ENCODE measurements around the gene PROSER2. TPM values are rescaled to one million over a fixed set of nuclear protein-coding genes. Genes with fewer than 3 reads are reported as not detected.

Gene PROSER2
- total and polyA plus RNA-seq, 2 of the 13 experiments (the other 11 are each of a cell fraction or from before 2014, with no cell fraction given) = 6.9 to 7.7 TPM

DNA sequence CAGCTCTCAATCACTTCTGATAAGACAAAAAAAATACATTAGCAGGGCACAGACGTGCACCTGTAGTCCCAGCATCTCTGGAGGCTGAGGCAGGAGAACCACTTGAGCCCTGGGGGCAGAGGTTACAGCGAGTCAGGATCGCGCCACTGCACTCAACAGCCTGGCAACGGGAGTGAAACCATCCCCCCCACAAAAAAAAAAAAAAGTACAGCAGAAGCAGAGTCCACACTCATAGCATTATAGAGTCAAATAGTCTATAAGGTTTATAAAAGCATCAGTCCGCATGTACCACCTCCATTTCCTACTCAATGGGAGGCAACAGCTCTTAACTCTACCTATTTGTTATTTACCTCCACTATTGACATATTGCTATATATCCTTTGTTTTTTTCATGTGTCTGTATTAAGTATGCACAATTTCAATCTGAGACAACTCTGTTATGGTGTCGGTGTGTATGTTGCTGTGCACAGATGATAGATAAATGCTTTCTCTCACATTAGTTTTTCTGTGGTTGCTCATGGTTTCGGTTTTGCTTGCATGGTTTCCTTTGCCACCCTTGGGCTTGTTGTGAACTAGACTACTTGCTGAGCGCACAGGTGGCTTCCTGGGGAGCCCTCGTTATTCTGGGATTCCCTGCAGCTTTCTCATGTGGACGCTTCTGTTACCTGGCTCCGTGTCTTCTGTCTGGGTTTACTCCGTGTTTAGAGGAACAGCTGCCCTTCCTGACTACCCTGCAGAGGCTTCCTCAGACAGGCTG is 40.4 kb downstream of the PROSER2 start:
- no TSS peak for BruUV-seq (replicated peaks)
- DNase-seq (ENCODE audit: low spot score) (no peak), FAIRE-seq (no peak), ATAC-seq (no peak)
- POLR2A ChIA-PET = interaction anchor here (0.7 kb wide), 1 partner anchor 12 kb away, joined by 3 read pairs; no protein-coding TSS in a partner anchor
- no peaks in the 10 kb centered on the region for H3K4me1 ChIP-seq (ENCODE audit: insufficient read depth, low read length)
- in situ Hi-C loops (cut with HindIII; ENCODE audit: extremely low pct_ligation_motif_present, low pct_unique_long_range_greater_than_20kb) (no loop called here), intact Hi-C loops (cut with micrococcal nuclease; ENCODE audit: unreplicated experiment) (no loop called here)
- H3K9ac ChIP-seq (ENCODE audit: insufficient read depth, low read depth, low read length) = no peak overlapping the region
- no peak overlapping the region for H2AFZ ChIP-seq (ENCODE audit: low read length)
- H3K4me2 ChIP-seq (ENCODE audit: low read depth, low read length) = no peak overlapping the region
- H3K4me3 ChIP-seq (replicated peaks in 1 of 3; ENCODE audit: insufficient read depth in 1 of 3, low read depth in 2 of 3, low read length in 3 of 3) = no peak overlapping the region
- H3K9me3 ChIP-seq (ENCODE audit: low read length) = no peaks in the 10 kb centered on the region
- no peaks in the 10 kb centered on the region for H3K27me3 ChIP-seq (ENCODE audit: control insufficient read depth in 1 of 2, insufficient read depth in 2 of 2, low read length in 2 of 2)
- CTCF ChIA-PET (ENCODE audit: low intra/inter-chr PET ratio, low total read pairs) = no interaction called here
- H3K79me2 ChIP-seq (ENCODE audit: insufficient read depth, low read length) = peaks cover 2% of the 10 kb centered on the region
- H4K20me1 ChIP-seq (ENCODE audit: insufficient read depth, low read length) = no peaks in the 10 kb centered on the region
- WGBS (ENCODE audit: low lambda C conversion rate) = 96% methylated on average over 13 of the region's 13 CpGs
- H3K27ac ChIP-seq (ENCODE audit: extremely low read length, insufficient read depth, low read length) = no peak overlapping the region
- peaks cover 16 to 65% of the 10 kb centered on the region in 2 experiments for H3K36me3 ChIP-seq (replicated peaks in 1 of 2; ENCODE audit: control insufficient read depth in 1 of 2, insufficient read depth in 2 of 2, low read length in 2 of 2)
- TF ChIP-seq, protein P1, sequence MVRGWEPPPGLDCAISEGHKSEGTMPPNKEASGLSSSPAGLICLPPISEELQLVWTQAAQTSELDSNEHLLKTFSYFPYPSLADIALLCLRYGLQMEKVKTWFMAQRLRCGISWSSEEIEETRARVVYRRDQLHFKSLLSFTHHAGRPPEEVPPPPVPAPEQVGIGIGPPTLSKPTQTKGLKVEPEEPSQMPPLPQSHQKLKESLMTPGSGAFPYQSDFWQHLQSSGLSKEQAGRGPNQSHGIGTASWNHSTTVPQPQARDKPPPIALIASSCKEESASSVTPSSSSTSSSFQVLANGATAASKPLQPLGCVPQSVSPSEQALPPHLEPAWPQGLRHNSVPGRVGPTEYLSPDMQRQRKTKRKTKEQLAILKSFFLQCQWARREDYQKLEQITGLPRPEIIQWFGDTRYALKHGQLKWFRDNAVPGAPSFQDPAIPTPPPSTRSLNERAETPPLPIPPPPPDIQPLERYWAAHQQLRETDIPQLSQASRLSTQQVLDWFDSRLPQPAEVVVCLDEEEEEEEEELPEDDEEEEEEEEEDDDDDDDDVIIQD (CRISPR knock-in tag; IDR thresholded peaks at IDR 0.05; ENCODE audit: low read depth) = no peak
- TF ChIP-seq, protein P2, sequence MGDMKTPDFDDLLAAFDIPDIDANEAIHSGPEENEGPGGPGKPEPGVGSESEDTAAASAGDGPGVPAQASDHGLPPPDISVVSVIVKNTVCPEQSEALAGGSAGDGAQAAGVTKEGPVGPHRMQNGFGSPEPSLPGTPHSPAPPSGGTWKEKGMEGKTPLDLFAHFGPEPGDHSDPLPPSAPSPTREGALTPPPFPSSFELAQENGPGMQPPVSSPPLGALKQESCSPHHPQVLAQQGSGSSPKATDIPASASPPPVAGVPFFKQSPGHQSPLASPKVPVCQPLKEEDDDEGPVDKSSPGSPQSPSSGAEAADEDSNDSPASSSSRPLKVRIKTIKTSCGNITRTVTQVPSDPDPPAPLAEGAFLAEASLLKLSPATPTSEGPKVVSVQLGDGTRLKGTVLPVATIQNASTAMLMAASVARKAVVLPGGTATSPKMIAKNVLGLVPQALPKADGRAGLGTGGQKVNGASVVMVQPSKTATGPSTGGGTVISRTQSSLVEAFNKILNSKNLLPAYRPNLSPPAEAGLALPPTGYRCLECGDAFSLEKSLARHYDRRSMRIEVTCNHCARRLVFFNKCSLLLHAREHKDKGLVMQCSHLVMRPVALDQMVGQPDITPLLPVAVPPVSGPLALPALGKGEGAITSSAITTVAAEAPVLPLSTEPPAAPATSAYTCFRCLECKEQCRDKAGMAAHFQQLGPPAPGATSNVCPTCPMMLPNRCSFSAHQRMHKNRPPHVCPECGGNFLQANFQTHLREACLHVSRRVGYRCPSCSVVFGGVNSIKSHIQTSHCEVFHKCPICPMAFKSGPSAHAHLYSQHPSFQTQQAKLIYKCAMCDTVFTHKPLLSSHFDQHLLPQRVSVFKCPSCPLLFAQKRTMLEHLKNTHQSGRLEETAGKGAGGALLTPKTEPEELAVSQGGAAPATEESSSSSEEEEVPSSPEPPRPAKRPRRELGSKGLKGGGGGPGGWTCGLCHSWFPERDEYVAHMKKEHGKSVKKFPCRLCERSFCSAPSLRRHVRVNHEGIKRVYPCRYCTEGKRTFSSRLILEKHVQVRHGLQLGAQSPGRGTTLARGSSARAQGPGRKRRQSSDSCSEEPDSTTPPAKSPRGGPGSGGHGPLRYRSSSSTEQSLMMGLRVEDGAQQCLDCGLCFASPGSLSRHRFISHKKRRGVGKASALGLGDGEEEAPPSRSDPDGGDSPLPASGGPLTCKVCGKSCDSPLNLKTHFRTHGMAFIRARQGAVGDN (CRISPR knock-in tag; IDR thresholded peaks at IDR 0.05) = no peak
- TF ChIP-seq ZNF18 (CRISPR knock-in tag; IDR thresholded peaks at IDR 0.05; ENCODE audit: insufficient replicate concordance) (no peak), KDM2A (CRISPR knock-in tag; IDR thresholded peaks at IDR 0.05; ENCODE audit: borderline replicate concordance, low read depth) (no peak), GABPA (IDR thresholded peaks at IDR 0.05; ENCODE audit: low read depth, low read length) (no peak), GABPA (CRISPR knock-in tag; IDR thresholded peaks at IDR 0.05; ENCODE audit: low read depth) (no peak), ZSCAN9 (CRISPR knock-in tag; IDR thresholded peaks at IDR 0.05; ENCODE audit: borderline replicate concordance) (no peak), ZNF292 (CRISPR knock-in tag; IDR thresholded peaks at IDR 0.05; ENCODE audit: borderline replicate concordance, low read depth) (no peak), PAX8 (CRISPR knock-in tag; IDR thresholded peaks at IDR 0.05; ENCODE audit: borderline replicate concordance) (no peak), STAG1 (CRISPR knock-in tag; IDR thresholded peaks at IDR 0.05) (no peak), KMT2A (CRISPR knock-in tag; IDR thresholded peaks at IDR 0.05) (no peak)
- TF ChIP-seq, protein P3, sequence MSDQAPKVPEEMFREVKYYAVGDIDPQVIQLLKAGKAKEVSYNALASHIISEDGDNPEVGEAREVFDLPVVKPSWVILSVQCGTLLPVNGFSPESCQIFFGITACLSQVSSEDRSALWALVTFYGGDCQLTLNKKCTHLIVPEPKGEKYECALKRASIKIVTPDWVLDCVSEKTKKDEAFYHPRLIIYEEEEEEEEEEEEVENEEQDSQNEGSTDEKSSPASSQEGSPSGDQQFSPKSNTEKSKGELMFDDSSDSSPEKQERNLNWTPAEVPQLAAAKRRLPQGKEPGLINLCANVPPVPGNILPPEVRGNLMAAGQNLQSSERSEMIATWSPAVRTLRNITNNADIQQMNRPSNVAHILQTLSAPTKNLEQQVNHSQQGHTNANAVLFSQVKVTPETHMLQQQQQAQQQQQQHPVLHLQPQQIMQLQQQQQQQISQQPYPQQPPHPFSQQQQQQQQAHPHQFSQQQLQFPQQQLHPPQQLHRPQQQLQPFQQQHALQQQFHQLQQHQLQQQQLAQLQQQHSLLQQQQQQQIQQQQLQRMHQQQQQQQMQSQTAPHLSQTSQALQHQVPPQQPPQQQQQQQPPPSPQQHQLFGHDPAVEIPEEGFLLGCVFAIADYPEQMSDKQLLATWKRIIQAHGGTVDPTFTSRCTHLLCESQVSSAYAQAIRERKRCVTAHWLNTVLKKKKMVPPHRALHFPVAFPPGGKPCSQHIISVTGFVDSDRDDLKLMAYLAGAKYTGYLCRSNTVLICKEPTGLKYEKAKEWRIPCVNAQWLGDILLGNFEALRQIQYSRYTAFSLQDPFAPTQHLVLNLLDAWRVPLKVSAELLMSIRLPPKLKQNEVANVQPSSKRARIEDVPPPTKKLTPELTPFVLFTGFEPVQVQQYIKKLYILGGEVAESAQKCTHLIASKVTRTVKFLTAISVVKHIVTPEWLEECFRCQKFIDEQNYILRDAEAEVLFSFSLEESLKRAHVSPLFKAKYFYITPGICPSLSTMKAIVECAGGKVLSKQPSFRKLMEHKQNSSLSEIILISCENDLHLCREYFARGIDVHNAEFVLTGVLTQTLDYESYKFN (CRISPR knock-in tag; conservative IDR thresholded peaks at IDR 0.05) = no peak

All from HepG2 (cell line).